Jurkat, Clone E6-1 (cell line): Measurements from ENCODE around the gene TBCD.
A peak's percentile ranks its signal among the peaks of the same experiment; 100 is the strongest.

Experiments
- DNase-seq: peaks from one replicate; pipeline ENCODE4 v3.0.0-alpha.2; 2011; ENCODE audit warnings: low read depth, low spot score
- H3K4me3 ChIP-seq: 2 replicates; pipeline ENCODE4 v1.5.1; 2011; ENCODE audit warnings: mild to moderate bottlenecking, low read length, control low read depth, moderate library complexity

Gene TBCD

GRCh38 chr17:82874011-82874835 is 122.4 kb downstream of the TBCD start:
- no peak for DNase-seq
- no peak overlapping the region for H3K4me3 ChIP-seq

DNA sequence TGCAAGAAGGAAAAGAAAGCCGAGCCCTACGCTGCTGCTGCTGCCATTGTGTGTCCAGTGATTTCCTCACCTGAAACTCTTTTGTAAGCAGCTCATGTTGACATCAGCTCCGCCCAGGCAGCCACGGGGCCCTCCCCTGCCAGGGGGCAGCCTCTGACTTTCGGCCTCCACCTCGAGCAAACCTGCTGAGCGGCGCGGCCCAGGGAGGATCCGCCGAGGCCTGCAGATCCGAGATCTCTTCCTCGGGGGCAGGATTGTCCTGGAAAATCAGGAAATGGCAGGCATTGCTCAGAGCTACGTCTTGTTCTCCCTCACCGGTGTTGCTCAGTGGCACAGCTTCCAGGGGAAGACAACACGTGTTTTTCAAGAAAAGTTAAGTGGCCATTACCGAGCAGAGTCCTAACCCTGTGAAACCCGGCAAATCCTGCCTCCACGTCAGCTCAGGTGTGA is 123.6 kb downstream of the TBCD start:
- DNase-seq: no peak
- no peak overlapping the region for H3K4me3 ChIP-seq

- no peak overlapping the region for H3K4me3 ChIP-seq
- DNase-seq: no peak
Observed at GRCh38 chr17:82876149-82876548, 124.3 kb downstream of the TBCD start.

DNA sequence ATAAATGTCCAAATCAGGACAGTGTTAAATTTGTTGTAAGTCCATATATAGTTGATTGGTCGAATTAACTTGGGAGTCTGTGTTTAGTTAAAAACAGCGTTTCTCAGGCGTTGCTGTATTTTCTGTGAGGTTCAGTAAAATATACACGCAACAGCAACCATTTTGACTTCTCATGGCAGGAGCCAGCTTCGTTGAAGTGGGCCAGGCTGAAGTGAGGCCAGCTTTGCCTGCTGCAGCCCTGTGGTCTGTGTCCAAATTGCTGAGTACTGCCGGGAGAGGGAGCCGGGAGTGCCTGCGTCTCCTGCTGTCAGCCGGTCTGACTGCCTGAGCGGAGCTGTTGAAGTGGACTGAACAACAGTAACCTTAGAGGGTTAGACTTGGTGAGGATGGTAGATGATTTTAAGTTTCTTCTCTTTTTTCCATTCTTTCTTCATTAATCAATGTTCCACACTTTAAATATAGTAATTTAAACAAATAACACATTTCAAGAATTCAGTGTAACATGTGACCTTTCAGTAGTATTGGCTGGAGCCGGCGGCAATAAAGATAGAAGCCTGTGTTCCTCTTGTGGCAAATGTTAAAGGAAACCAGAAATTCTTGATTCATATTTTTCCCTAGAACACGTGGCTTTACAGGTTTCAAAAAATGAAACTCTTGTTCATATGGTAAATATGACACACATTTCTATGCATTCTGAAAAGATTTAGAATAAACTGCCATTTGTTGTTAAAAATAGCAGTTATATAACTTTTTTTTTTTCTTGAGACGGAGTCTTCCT is 124.9 kb downstream of the TBCD start:
- DNase-seq: no peak
- no peak overlapping the region for H3K4me3 ChIP-seq

DNA sequence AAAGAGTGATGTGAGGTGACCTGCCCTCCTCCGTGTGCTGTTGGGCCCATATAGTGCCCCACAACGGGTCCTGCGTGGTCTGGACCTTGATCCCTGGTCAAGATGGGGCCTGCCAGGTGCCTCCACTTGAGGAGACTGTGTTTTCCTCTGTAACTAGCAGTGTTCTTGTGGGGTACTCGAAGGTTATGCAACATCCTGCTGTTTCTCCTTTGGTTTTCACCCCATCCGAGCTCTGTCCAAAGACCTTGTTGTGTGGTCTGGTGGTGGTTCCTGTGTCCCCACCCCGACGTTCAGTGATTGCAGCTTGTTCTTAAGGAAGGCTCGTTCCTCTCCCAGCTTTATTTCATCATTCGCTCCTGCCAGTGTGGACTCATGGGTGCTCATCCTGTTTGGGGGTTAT is 126.7 kb downstream of the TBCD start:
- no peak overlapping the region for H3K4me3 ChIP-seq
- no peak for DNase-seq

DNA sequence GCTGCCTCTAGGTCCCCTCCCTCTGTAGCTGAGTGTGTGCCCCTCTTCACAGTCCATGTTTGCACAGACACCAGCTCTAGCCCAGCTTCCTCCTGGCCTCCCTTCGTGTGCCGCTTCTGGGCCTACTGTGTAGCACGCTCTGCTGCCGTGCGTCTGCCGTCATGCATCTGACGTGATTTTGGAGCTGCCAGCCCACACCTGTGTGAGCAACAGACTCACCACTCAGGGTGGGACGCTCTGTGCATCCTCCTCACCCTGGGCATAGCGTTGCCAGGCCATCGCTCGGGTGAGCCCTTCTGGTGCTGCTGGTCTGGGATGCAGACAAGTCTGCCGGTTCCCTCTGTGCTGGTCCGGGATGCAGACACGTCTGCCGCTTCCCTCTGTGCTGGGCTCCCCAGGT is 127.4 kb downstream of the TBCD start:
- no peak for DNase-seq

GRCh38 chr17:82880620-82881323 is 128.9 kb downstream of the TBCD start:
- DNase-seq: no peak
- H3K4me3 ChIP-seq: no peak overlapping the region

More for the DNA sequence above, 127.4 kb downstream of the TBCD start:
- no peak overlapping the region for H3K4me3 ChIP-seq

DNA sequence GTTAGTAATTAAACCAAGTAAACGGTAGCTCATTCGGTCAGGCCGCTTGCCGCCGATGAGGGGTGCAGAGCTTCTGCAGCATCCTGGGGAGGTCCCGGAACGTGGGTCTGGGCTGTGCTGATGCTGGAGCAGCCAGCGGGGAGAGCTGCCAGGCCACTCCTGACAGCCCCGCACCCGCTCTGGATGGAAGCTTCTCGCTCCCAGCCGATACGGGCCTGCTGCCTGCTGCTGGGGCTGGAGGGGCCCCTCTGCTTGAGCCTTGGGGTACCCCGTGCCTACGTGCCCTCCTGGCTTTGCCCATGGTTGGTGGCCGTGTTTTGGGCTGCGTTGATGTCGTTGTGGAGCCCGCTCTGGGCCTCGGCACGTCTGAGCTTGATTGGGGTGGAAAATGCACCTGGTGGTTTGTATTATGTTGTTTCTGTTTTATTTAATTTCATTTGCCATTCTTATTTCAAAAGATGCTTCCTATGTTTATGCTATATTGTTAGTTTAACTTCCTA is 129.5 kb downstream of the TBCD start:
- no peak overlapping the region for H3K4me3 ChIP-seq
- DNase-seq: no peak

DNA sequence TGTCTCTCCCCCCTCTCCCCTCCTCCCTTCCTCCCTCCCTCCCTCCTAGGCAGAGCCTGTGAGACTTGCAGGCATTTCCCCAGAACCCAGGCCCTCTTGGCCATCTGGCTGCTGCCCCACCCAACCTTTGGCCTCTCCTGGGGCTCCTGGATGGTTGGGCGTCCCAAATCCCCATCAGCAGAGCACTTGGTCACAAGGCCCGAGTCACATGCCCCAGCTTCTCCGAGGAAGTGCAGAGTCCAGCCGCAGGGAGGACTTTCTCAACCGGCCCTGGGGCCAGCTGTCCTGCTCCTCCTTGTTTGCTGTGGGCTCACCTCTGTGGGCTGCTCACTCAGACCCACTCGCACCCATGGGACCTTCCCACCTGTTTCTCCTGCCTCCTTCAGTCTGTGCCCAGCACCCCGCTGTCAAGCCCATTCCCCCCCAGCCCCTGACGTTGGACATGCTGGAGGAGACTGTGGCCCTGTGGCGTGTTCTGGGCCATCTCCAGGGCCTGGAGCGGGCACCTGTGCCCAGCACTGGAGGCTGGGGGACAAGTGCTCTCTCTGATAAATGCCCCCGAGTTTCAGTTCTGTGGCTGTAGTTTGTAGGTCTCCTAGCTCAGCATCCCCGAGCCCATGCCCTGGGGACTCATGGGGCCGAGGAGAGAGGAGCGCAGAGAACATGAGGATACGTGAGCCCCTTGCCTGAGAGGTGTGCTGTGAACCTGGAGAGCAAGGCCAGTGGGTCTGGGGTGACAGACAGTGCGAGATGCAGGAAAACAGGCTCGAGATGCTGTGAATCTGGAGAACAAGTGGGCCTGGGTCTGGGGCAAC is 130.2 kb downstream of the TBCD start:
- H3K4me3 ChIP-seq: peak overlapping the region; percentile 55
- DNase-seq: no peak

- peak; percentile 73 for DNase-seq
- H3K4me3 ChIP-seq: peak overlapping the region; percentile 55
Observed at GRCh38 chr17:82882715-82883418, 131.0 kb downstream of the TBCD start.

- H3K4me3 ChIP-seq: peak overlapping the region; percentile 55
- no peak for DNase-seq
Observed at GRCh38 chr17:82883419-82884031, 131.7 kb downstream of the TBCD start.

- H3K4me3 ChIP-seq: peak overlapping the region; percentile 55
- DNase-seq: peak; percentile 55
Observed at GRCh38 chr17:82884341-82884969, 132.6 kb downstream of the TBCD start.

GRCh38 chr17:82884970-82885353 is 133.1 kb downstream of the TBCD start:
- peak overlapping the region; percentile 55 for H3K4me3 ChIP-seq
- peak; percentile 85 for DNase-seq

DNA sequence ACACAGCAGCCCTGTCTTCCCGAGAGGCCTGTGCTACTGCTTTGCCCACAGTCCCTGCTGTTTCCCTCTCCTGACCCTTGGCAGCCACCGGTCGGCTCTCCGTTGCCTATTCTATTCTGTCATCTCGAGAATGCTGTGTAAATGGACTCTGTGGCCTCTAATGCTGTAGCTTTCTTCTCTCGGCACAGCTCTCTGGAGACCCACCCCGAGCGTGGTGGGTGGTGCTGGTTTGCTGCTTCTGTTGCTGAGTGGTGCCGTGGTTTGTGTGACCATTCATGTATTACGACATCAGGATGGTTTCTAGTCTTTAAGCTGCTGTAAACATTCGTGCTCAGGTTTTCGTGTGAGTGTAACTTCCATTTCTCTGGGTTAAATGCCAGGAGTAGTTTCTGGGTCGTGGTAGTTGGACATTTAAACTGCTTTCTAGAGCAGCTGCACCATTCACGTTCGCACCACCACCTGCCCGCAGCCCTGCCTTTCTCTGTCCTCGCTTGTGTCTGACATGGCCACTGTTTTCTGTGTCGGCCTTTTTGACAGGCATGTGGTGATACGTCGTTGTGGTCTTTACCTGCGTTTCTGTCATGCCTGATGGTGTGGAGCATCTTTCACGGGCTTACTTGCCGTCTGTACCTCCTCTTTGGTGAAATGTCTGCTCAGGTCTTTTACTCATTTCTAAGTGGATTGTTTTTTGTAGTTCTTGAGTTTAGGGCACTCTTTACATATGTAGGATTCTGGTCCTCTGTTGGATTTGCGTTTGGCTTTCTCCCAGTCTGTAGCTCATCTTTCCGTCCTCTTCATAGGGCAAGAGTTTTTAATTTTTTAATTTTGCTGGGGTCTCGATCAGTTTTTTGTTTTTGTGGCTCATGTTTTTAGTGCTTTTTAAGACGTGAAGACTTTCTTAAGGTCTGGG is 135.6 kb downstream of the TBCD start:
- no peak for DNase-seq
- no peak overlapping the region for H3K4me3 ChIP-seq

DNA sequence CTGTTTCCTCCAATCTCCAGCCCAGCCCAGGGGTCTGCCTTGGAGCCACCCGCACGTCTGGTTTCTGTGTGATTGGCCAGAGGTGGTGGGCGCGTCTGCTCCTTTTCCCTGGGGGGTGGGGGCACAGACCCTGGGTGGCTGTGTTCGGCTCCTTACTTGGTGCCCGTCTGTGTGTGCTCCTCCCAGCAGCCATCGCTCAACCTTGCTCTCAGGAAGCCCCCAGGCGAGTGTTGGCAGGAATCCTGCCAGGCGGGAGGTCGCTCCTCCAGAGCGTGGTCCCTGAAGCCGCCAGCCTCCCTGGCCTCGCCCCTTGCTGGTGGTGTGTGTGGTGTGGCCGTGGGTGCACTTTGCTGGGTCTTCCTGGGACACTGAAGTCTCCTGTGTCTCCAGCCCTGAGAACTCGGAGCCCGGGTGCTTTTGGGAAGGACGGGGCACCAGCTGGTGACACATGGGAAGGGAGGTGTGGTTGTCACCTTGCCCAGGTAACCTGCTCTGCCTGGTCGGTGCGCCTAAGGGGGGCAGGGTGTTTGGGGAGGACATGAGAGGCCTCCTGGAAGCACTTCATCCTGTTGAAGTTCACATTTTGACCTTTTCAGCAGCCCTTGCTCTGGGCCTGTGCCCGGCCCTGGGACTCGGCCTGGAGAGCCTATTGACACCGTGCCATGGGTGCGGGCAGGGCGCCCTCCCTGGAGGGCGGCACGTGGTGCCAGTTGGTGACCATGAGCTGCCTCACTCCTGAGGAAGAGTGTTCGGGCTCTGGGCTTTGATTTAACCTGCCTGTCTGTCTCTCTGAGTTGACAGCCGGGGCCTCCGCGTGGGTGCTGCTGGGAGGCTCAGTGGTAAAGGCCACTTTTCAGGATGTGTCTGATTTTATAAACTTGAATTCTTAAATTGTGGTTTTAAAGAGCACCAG is 137.0 kb downstream of the TBCD start:
- no peak for DNase-seq
- no peak overlapping the region for H3K4me3 ChIP-seq
